Panc1 (cell line): ENCODE measurements around the gene IRF8. TPM values are rescaled to one million over a fixed set of nuclear protein-coding genes. Genes with fewer than 3 reads are reported as not detected.

Experiments used
- ATAC-seq: fragments of 200-7000 bp; cut with Tn5 transposase; 2 replicates; pipeline ENCODE4 v1.9.1; 2020; ENCODE audit warnings: mild to moderate bottlenecking, moderate library complexity
- BruUV-seq: library from RNA; stranded (reverse); fragments of 400-500 nt; replicated peaks from 2 replicates; lab custom pipeline; 2021; lab: Mats Ljungman, UMichigan
- CTCF ChIA-PET: fragments of 300-600 bp; sonication (Branson Sonifier 250); formaldehyde crosslinking; loops from one replicate; lab custom pipeline; 2022; ENCODE audit warnings: antibody characterized with exemption; lab: Charles Lee
- POLR2A ChIA-PET: fragments of 300-600 bp; sonication (Branson Sonifier 250); formaldehyde crosslinking; loops from one replicate; lab custom pipeline; 2022; ENCODE audit warnings: antibody characterized with exemption; lab: Charles Lee
- DNase-seq: peaks from one replicate; pipeline ENCODE4 v3.0.0-alpha.2; 2010; ENCODE audit warnings: low read depth, low spot score
- H3K27ac ChIP-seq: 2 replicates; pipeline ENCODE4 v1.5.1; 2011; ENCODE audit warnings: mild to moderate bottlenecking, low read length, inconsistent platforms
- H3K27me3 ChIP-seq: fragments of 200-500 bp; sonication (Bioruptor generic); 2 replicates; pipeline ENCODE4 v1.6.0; 2014; ENCODE audit warnings: low read length, inconsistent platforms; ENCODE audit not compliant: control insufficient read depth, insufficient read depth
- H3K36me3 ChIP-seq: fragments of 200-500 bp; sonication (Bioruptor generic); 2 replicates; pipeline ENCODE4 v1.5.1; 2014; ENCODE audit warnings: inconsistent platforms, mild to moderate bottlenecking, low read length, moderate library complexity; ENCODE audit not compliant: control insufficient read depth, insufficient read depth
- H3K4me1 ChIP-seq: 2 replicates; pipeline ENCODE4 v1.5.1; 2011; ENCODE audit warnings: inconsistent platforms, mild to moderate bottlenecking, low read length, moderate library complexity; ENCODE audit not compliant: control insufficient read depth, insufficient read depth
- H3K4me3 ChIP-seq, 2 experiments: 2 replicates each; pipeline ENCODE4 v1.5.1; 2011 to 2012; ENCODE audit warnings: low read depth in 2 of 2, low read length in 2 of 2, mild to moderate bottlenecking in 2 of 2, inconsistent platforms in 1 of 2, moderate library complexity in 1 of 2
- H3K9me3 ChIP-seq: fragments of 200-500 bp; sonication (Bioruptor generic); 2 replicates; pipeline ENCODE4 v1.5.1; 2014; ENCODE audit warnings: low read depth, mild to moderate bottlenecking, inconsistent platforms, low read length, moderate library complexity; ENCODE audit not compliant: control insufficient read depth, insufficient read depth
- CTCF ChIP-seq: fragments of 450-650 bp; IDR thresholded peaks from 2 replicates; pipeline ENCODE4 v1.5.1; 2017; ENCODE audit warnings: mild to moderate bottlenecking
- POLR2AphosphoS5 ChIP-seq: IDR thresholded peaks from 2 replicates; pipeline ENCODE4 v1.6.1; 2012; ENCODE audit warnings: mild to moderate bottlenecking, low read depth, low read length, moderate library complexity
- REST ChIP-seq, 2 experiments: IDR thresholded peaks; 2 replicates each; pipeline ENCODE4 v1.6.1; 2011 to 2012; ENCODE audit warnings: low read depth in 2 of 2, control low read depth in 1 of 2, low read length in 1 of 2, mild to moderate bottlenecking in 1 of 2, moderate library complexity in 1 of 2; ENCODE audit not compliant: insufficient read depth in 1 of 2
- SIN3A ChIP-seq: IDR thresholded peaks from 2 replicates; pipeline ENCODE4 v1.6.1; 2012; ENCODE audit warnings: low read depth, mild to moderate bottlenecking, low read length, moderate library complexity, borderline replicate concordance; ENCODE audit not compliant: insufficient read depth
- TCF7L2 ChIP-seq: IDR thresholded peaks from 2 replicates; pipeline ENCODE4 v1.6.1; 2011; ENCODE audit warnings: mild to moderate bottlenecking, low read depth, low read length, inconsistent platforms
- in situ Hi-C: cut with HindIII; loops from 2 replicates; pipeline ENCODE4 v1.10.0; 2016; ENCODE audit warnings: low sequenced_read_pairs, low pct_unique_long_range_greater_than_20kb
- intact Hi-C: fragments of 100-400 bp; cut with micrococcal nuclease; formaldehyde crosslinking; loops from one replicate; pipeline ENCODE4 v1.10.0; 2022; ENCODE audit not compliant: unreplicated experiment
- total RNA-seq: library from RNA; stranded (reverse); gene quantifications from one replicate; pipeline ENCODE4 v1.2.1, GENCODE V29; 2021; ENCODE audit not compliant: unreplicated experiment

IRF8 gene
- total RNA-seq, 1 experiment from 2014 or later, result 0.62 TPM

GRCh38 chr16:85901773-85902365 lies 2.9 kb downstream of the IRF8 start:
- no peaks in the 10 kb centered on the region for H3K4me1 ChIP-seq
- intact Hi-C loops, result no loop called here
- in situ Hi-C loops, result no loop called here
- H3K9me3 ChIP-seq, result no peaks in the 10 kb centered on the region
- BruUV-seq, result no TSS peak
- ATAC-seq, result no peak
- H3K36me3 ChIP-seq, result no peaks in the 10 kb centered on the region
- ChIA-PET CTCF (no interaction called here), POLR2A (no interaction called here)
- no peak overlapping the region for H3K4me3 ChIP-seq
- peaks cover 18% of the 10 kb centered on the region for H3K27me3 ChIP-seq
- DNase-seq, result no peak
- no peak overlapping the region for H3K27ac ChIP-seq
- TF ChIP-seq SIN3A (no peak), REST (IDR thresholded peaks at IDR 0.05; ENCODE audit: insufficient read depth in 1 of 2, low read depth in 2 of 2, low read length in 1 of 2) (no peak), CTCF (no peak), TCF7L2 (no peak)

- no peaks in the 10 kb centered on the region for H3K4me1 ChIP-seq
- BruUV-seq, result no TSS peak
- peaks cover 18% of the 10 kb centered on the region for H3K27me3 ChIP-seq
- CTCF ChIA-PET, result no interaction called here
- intact Hi-C loops (no loop called here), in situ Hi-C loops (no loop called here)
- no peaks in the 10 kb centered on the region for H3K36me3 ChIP-seq
- POLR2A ChIA-PET, result no interaction called here
- TF ChIP-seq TCF7L2 (no peak), CTCF (no peak), REST (IDR thresholded peaks at IDR 0.05; ENCODE audit: insufficient read depth in 1 of 2, low read depth in 2 of 2, low read length in 1 of 2) (no peak), POLR2AphosphoS5 (no peak), SIN3A (no peak)
- H3K4me3 ChIP-seq, result no peak overlapping the region
- ATAC-seq (no peak), DNase-seq (no peak)
- no peak overlapping the region for H3K27ac ChIP-seq
- H3K9me3 ChIP-seq, result no peaks in the 10 kb centered on the region
These were observed 3.6 kb downstream of the IRF8 start for GRCh38 chr16:85902366-85903155.
